ENCODE data around the gene TNFSF11.

Gene TNFSF11

DNA sequence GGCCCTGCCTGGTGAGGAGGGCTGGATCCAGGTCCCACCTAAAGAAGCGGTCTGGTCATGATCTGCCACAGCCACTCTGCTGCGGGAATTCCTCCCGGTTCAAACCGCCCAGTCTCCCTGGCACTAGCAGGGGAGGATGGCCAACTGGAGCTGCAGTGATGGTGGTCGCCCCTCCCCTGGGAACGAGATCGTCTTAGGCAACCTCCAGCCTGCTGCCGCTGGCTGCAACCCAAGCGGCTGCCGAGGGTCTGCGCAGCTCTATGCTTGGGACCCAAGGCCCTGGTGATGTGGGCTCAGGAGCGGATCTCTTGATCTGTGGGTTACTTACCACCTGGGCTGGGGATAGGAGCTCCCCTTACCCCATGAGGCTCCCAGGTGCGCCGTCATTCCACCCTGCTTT lies 69.1 kb downstream of the TNFSF11 start:
- Histone ChIP-seq H3F3A (ENCODE audit: low read depth) (no peaks in the 10 kb centered on the region), H3K79me2 (ENCODE audit: insufficient read depth, low read length) (no peaks in the 10 kb centered on the region), H3K4me3 (ENCODE audit: low read length, poor library complexity, severe bottlenecking) (no peak overlapping the region), H3K9ac (ENCODE audit: low read depth, low read length, poor library complexity, severe bottlenecking) (no peak overlapping the region), H2AFZ (ENCODE audit: low read length) (no peak overlapping the region), H3K36me3 (ENCODE audit: insufficient read depth, low read length) (no peaks in the 10 kb centered on the region), H3K9me2 (replicated peaks; ENCODE audit: low read depth, low read length) (no peaks in the 10 kb centered on the region), H3K27me3 (ENCODE audit: insufficient read depth, low read length, poor library complexity, severe bottlenecking) (no peaks in the 10 kb centered on the region), H3K4me1 (ENCODE audit: insufficient read depth, low read length, poor library complexity, severe bottlenecking) (no peaks in the 10 kb centered on the region), H3K4me2 (ENCODE audit: low read depth, low read length, poor library complexity, severe bottlenecking) (no peak overlapping the region), H3K9me3 (ENCODE audit: insufficient read depth, low read depth, low read length) (no peaks in the 10 kb centered on the region; the same call in 1 of the 2 replicates), H4K20me1 (ENCODE audit: insufficient read depth, low read length, poor library complexity, severe bottlenecking) (no peaks in the 10 kb centered on the region)
- no peak for TF ChIP-seq EZH2phosphoT487 (IDR thresholded peaks at IDR 0.05; ENCODE audit: borderline replicate concordance)
- TF ChIP-seq, protein P1, sequence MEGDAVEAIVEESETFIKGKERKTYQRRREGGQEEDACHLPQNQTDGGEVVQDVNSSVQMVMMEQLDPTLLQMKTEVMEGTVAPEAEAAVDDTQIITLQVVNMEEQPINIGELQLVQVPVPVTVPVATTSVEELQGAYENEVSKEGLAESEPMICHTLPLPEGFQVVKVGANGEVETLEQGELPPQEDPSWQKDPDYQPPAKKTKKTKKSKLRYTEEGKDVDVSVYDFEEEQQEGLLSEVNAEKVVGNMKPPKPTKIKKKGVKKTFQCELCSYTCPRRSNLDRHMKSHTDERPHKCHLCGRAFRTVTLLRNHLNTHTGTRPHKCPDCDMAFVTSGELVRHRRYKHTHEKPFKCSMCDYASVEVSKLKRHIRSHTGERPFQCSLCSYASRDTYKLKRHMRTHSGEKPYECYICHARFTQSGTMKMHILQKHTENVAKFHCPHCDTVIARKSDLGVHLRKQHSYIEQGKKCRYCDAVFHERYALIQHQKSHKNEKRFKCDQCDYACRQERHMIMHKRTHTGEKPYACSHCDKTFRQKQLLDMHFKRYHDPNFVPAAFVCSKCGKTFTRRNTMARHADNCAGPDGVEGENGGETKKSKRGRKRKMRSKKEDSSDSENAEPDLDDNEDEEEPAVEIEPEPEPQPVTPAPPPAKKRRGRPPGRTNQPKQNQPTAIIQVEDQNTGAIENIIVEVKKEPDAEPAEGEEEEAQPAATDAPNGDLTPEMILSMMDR (conservative IDR thresholded peaks at IDR 0.05; ENCODE audit: low read length): no peak

DNA sequence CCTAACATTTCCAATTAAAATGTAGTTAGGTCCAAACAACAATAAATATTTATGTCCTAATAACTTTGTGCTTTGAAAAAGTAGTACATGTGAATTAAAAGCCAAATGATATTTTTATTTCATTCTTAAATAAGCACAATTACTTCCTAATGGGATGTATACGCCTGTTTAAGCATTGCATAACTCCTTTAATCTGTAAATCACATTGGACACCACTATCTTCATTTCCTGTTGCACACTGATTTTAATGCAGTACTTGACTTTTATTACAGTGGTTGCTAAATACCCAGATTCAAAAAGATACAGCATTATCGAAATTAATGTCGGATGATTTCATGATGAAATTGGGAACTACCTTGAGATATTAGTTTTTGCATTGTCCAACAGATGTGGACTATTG lies 70.9 kb downstream of the TNFSF11 start:
- Histone ChIP-seq H3K9me3 (ENCODE audit: insufficient read depth, low read depth, low read length) (no peaks in the 10 kb centered on the region; the same call in 1 of the 2 replicates), H3F3A (ENCODE audit: low read depth) (no peaks in the 10 kb centered on the region), H3K9ac (ENCODE audit: low read depth, low read length, poor library complexity, severe bottlenecking) (no peak overlapping the region), H4K20me1 (ENCODE audit: insufficient read depth, low read length, poor library complexity, severe bottlenecking) (no peaks in the 10 kb centered on the region), H3K4me3 (ENCODE audit: low read length, poor library complexity, severe bottlenecking) (no peak overlapping the region), H3K4me2 (ENCODE audit: low read depth, low read length, poor library complexity, severe bottlenecking) (no peak overlapping the region), H3K9me2 (replicated peaks; ENCODE audit: low read depth, low read length) (no peaks in the 10 kb centered on the region), H3K79me2 (ENCODE audit: insufficient read depth, low read length) (no peaks in the 10 kb centered on the region), H3K36me3 (ENCODE audit: insufficient read depth, low read length) (no peaks in the 10 kb centered on the region), H3K27me3 (ENCODE audit: insufficient read depth, low read length, poor library complexity, severe bottlenecking) (no peaks in the 10 kb centered on the region), H2AFZ (ENCODE audit: low read length) (no peak overlapping the region), H3K4me1 (ENCODE audit: insufficient read depth, low read length, poor library complexity, severe bottlenecking) (no peaks in the 10 kb centered on the region)
- no peak for TF ChIP-seq EZH2phosphoT487 (IDR thresholded peaks at IDR 0.05; ENCODE audit: borderline replicate concordance)

DNA sequence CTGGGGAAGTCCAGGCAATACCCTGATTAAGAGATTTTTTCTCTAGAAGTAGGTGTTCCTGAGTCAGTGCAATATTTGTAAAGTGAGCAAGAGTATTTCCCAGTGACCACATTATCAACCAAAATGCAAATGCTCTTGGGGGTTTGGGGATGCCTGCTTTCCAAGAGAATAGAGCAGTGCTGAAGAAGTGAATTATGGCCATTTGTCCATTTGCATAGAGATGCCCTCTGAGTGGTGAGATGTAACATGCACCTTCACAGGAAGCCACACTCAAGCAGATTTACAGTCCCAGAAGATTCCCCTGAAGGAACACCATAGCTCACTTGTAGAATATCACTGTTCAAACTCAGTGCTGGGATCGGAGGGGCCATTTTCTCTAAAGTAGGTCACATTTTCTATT lies 71.8 kb downstream of the TNFSF11 start:
- Histone ChIP-seq H3K79me2 (ENCODE audit: insufficient read depth, low read length) (no peaks in the 10 kb centered on the region), H3K9me3 (ENCODE audit: insufficient read depth, low read depth, low read length) (no peaks in the 10 kb centered on the region; the same call in 1 of the 2 replicates), H3K27me3 (ENCODE audit: insufficient read depth, low read length, poor library complexity, severe bottlenecking) (no peaks in the 10 kb centered on the region), H3K9ac (ENCODE audit: low read depth, low read length, poor library complexity, severe bottlenecking) (no peak overlapping the region), H3F3A (ENCODE audit: low read depth) (no peaks in the 10 kb centered on the region), H4K20me1 (ENCODE audit: insufficient read depth, low read length, poor library complexity, severe bottlenecking) (no peaks in the 10 kb centered on the region), H3K4me2 (ENCODE audit: low read depth, low read length, poor library complexity, severe bottlenecking) (no peak overlapping the region), H3K36me3 (ENCODE audit: insufficient read depth, low read length) (no peaks in the 10 kb centered on the region), H3K4me3 (ENCODE audit: low read length, poor library complexity, severe bottlenecking) (no peak overlapping the region), H3K9me2 (replicated peaks; ENCODE audit: low read depth, low read length) (no peaks in the 10 kb centered on the region), H3K4me1 (ENCODE audit: insufficient read depth, low read length, poor library complexity, severe bottlenecking) (no peaks in the 10 kb centered on the region), H2AFZ (ENCODE audit: low read length) (no peak overlapping the region)
- TF ChIP-seq, protein P1 (conservative IDR thresholded peaks at IDR 0.05; ENCODE audit: low read length): no peak
- TF ChIP-seq EZH2phosphoT487 (IDR thresholded peaks at IDR 0.05; ENCODE audit: borderline replicate concordance): no peak

DNA sequence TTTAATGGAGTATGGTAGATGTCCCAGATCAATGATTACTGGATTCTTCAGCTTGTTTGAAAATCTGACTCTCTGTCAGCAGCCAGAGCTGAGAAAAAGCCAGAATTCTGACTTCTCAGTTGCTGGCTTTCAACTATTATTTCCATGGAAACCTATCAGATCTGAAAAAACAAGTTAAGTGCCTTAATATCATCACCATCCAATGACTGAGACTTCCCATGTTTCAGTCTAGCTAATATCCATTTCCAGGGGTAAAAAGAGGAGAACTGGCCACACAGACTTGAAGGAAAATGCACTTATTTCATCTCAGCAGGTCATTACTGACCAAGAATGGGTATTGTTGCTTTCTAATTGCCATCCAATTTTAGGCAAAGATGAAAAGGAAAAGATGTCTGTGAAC lies 75.2 kb downstream of the TNFSF11 start:
- no peaks in the 10 kb centered on the region for H3K79me2 ChIP-seq (ENCODE audit: insufficient read depth, low read length)
- H3F3A ChIP-seq (ENCODE audit: low read depth): no peaks in the 10 kb centered on the region
- H3K27me3 ChIP-seq (ENCODE audit: insufficient read depth, low read length, poor library complexity, severe bottlenecking): no peaks in the 10 kb centered on the region
- H3K4me1 ChIP-seq (ENCODE audit: insufficient read depth, low read length, poor library complexity, severe bottlenecking): peaks cover 21% of the 10 kb centered on the region
- no peak overlapping the region for H2AFZ ChIP-seq (ENCODE audit: low read length)
- TF ChIP-seq, protein P1 (conservative IDR thresholded peaks at IDR 0.05; ENCODE audit: low read length): no peak
- TF ChIP-seq EZH2phosphoT487 (IDR thresholded peaks at IDR 0.05; ENCODE audit: borderline replicate concordance): no peak
- H3K4me2 ChIP-seq (ENCODE audit: low read depth, low read length, poor library complexity, severe bottlenecking): no peak overlapping the region
- no peaks in the 10 kb centered on the region for H4K20me1 ChIP-seq (ENCODE audit: insufficient read depth, low read length, poor library complexity, severe bottlenecking)
- no peaks in the 10 kb centered on the region for H3K9me3 ChIP-seq (ENCODE audit: insufficient read depth, low read depth, low read length)
- no peaks in the 10 kb centered on the region for H3K36me3 ChIP-seq (ENCODE audit: insufficient read depth, low read length)
- no peak overlapping the region for H3K9ac ChIP-seq (ENCODE audit: low read depth, low read length, poor library complexity, severe bottlenecking)
- no peaks in the 10 kb centered on the region for H3K9me2 ChIP-seq (replicated peaks; ENCODE audit: low read depth, low read length)
- no peak overlapping the region for H3K4me3 ChIP-seq (ENCODE audit: low read length, poor library complexity, severe bottlenecking)

Data from Loucy (cell line).